Suprapubic skin (tissue), 4 donors: ENCODE measurements around the gene LONP2. TPM values are rescaled to one million over a fixed set of nuclear protein-coding genes. Genes with fewer than 3 reads are reported as not detected.
"Not testable (repeated sequence)": the region's sequence is repeated elsewhere in the genome, so short reads cannot be mapped to it uniquely, and the experiment has no call there.

ENCODE experiments used
- DNase-seq, 2 donors: peaks; one replicate each; pipeline ENCODE4 v3.0.0-alpha.2; 2019; ENCODE audit warnings: low spot score in 2 of 2
- H3K27ac ChIP-seq: fragments of 200-600 bp; sonication (generic); one replicate; pipeline ENCODE4 v1.5.1; 2019
- H3K27me3 ChIP-seq: fragments of 200-600 bp; sonication (generic); one replicate; pipeline ENCODE4 v1.5.1; 2019
- H3K36me3 ChIP-seq: fragments of 200-600 bp; sonication (generic); one replicate; pipeline ENCODE4 v1.5.1; 2019
- H3K4me1 ChIP-seq: fragments of 200-600 bp; sonication (generic); one replicate; pipeline ENCODE4 v1.5.1; 2019
- H3K4me3 ChIP-seq: fragments of 200-600 bp; sonication (generic); one replicate; pipeline ENCODE4 v1.5.1; 2019; ENCODE audit warnings: mild to moderate bottlenecking
- H3K9me3 ChIP-seq: fragments of 200-600 bp; sonication (generic); one replicate; pipeline ENCODE4 v1.5.1; 2019
- CTCF ChIP-seq, 2 donors: fragments of 200-600 bp in 1 of 2; fragments of 450-650 bp in 1 of 2; sonication (generic) in 1 of 2; IDR thresholded peaks; one replicate each; pipeline ENCODE4 v1.5.1; 2016 to 2019; ENCODE audit warnings: antibody characterized with exemption in 2 of 2, mild to moderate bottlenecking in 1 of 2, moderate library complexity in 1 of 2
- EP300 ChIP-seq: sonication (generic); formaldehyde crosslinking; IDR thresholded peaks from one replicate; pipeline ENCODE4 v1.6.1; 2017; ENCODE audit warnings: antibody characterized with exemption
- POLR2A ChIP-seq, 2 donors: fragments of 450-650 bp; IDR thresholded peaks; one replicate each; pipeline ENCODE4 v1.6.1; 2017; ENCODE audit warnings: antibody characterized with exemption in 2 of 2, mild to moderate bottlenecking in 2 of 2, moderate library complexity in 2 of 2
- POLR2AphosphoS5 ChIP-seq, 3 donors: sonication (generic); formaldehyde crosslinking; IDR thresholded peaks; one replicate each; pipeline ENCODE4 v1.6.1; 2017; ENCODE audit warnings: antibody characterized with exemption in 3 of 3
- whole genome bisulfite sequencing: methylation state at CpG from one replicate; pipeline ENCODE4 v1.1.5; 2018; 5-methylcytosine and 5-hydroxymethylcytosine counted together
- total RNA-seq, 4 donors: library from RNA; depleted of rRNA; stranded (reverse); fragments of >200 nt; gene quantifications; one replicate each; pipeline ENCODE4 v1.1.0, GENCODE V29; 2016

Gene LONP2
- total RNA-seq, 4 donors from 2014 or later, result 39.6 to 97.9 (median 52.8) TPM

GRCh38 chr16:48352648-48353390 lies 108.7 kb downstream of the LONP2 start:
- Histone ChIP-seq H3K36me3 (peaks cover 56% of the 10 kb centered on the region), H3K27me3 (no peaks in the 10 kb centered on the region), H3K4me3 (no peak overlapping the region), H3K27ac (no peak overlapping the region), H3K9me3 (no peaks in the 10 kb centered on the region), H3K4me1 (peaks cover 8% of the 10 kb centered on the region)
- WGBS, result 80% methylated on average over 7 of the region's 7 CpGs
- no peak for TF ChIP-seq POLR2AphosphoS5 (IDR thresholded peaks at IDR 0.05)
- TF ChIP-seq EP300, result no peak
- no peak for TF ChIP-seq CTCF (IDR thresholded peaks at IDR 0.05)
- TF ChIP-seq POLR2A (IDR thresholded peaks at IDR 0.05), result no peak
- no peak for DNase-seq

- H3K27ac ChIP-seq, result no peak overlapping the region
- 28% methylated on average over 7 of the region's 7 CpGs for WGBS
- no peak overlapping the region for H3K4me3 ChIP-seq
- TF ChIP-seq CTCF (IDR thresholded peaks at IDR 0.05) (peak; percentile 82 to 92), POLR2AphosphoS5 (IDR thresholded peaks at IDR 0.05) (no peak)
- H3K27me3 ChIP-seq, result no peaks in the 10 kb centered on the region
- H3K9me3 ChIP-seq, result no peaks in the 10 kb centered on the region
- DNase-seq, result no peak
- peaks cover 52% of the 10 kb centered on the region for H3K36me3 ChIP-seq
- peaks cover 8% of the 10 kb centered on the region for H3K4me1 ChIP-seq
Observed at GRCh38 chr16:48353565-48354163, 109.6 kb downstream of the LONP2 start.

GRCh38 chr16:48354385-48354784 lies 110.3 kb downstream of the LONP2 start:
- 95% methylated on average over 5 of the region's 5 CpGs for WGBS
- peaks cover 52% of the 10 kb centered on the region for H3K36me3 ChIP-seq
- not testable (repeated sequence) for H3K4me3 ChIP-seq, H3K27ac ChIP-seq, DNase-seq, H3K27me3 ChIP-seq, H3K9me3 ChIP-seq, H3K4me1 ChIP-seq

- DNase-seq, result no peak
- WGBS, result 81% methylated on average over 11 of the region's 11 CpGs
- peaks cover 46% of the 10 kb centered on the region for H3K36me3 ChIP-seq
- TF ChIP-seq POLR2A (IDR thresholded peaks at IDR 0.05), result no peak
- TF ChIP-seq CTCF (IDR thresholded peaks at IDR 0.05), result no peak
- no peak for TF ChIP-seq POLR2AphosphoS5 (IDR thresholded peaks at IDR 0.05)
- no peak for TF ChIP-seq EP300
- H3K27me3 ChIP-seq, result no peaks in the 10 kb centered on the region
- H3K4me3 ChIP-seq, result no peak overlapping the region
- peaks cover 8% of the 10 kb centered on the region for H3K4me1 ChIP-seq
- no peak overlapping the region for H3K27ac ChIP-seq
- H3K9me3 ChIP-seq, result no peaks in the 10 kb centered on the region
Observed at GRCh38 chr16:48354877-48355855, 111.1 kb downstream of the LONP2 start.

- TF ChIP-seq POLR2A (IDR thresholded peaks at IDR 0.05), result no peak
- TF ChIP-seq EP300, result no peak
- TF ChIP-seq CTCF (IDR thresholded peaks at IDR 0.05), result no peak
- TF ChIP-seq POLR2AphosphoS5 (IDR thresholded peaks at IDR 0.05), result no peak
- peaks cover 39% of the 10 kb centered on the region for H3K36me3 ChIP-seq
- WGBS, result 85% methylated on average over 4 of the region's 4 CpGs
- no peak for DNase-seq
- H3K4me3 ChIP-seq, result no peak overlapping the region
- no peaks in the 10 kb centered on the region for H3K9me3 ChIP-seq
- peaks cover 8% of the 10 kb centered on the region for H3K4me1 ChIP-seq
- H3K27ac ChIP-seq, result no peak overlapping the region
- no peaks in the 10 kb centered on the region for H3K27me3 ChIP-seq
Observed at GRCh38 chr16:48356633-48357376, 112.7 kb downstream of the LONP2 start.
